Cardiac fibroblast (primary cell): ENCODE results near the gene APPL1.

Source experiments
- DNase-seq, 2 donors: peaks; one replicate each; pipeline versions ENCODE4 v3.0.0 to v3.0.0-alpha.2; 2010; ENCODE audit warnings: low read depth in 2 of 2
- H3K4me3 ChIP-seq, 2 donors: replicated peaks in 1 of 2; 1 replicate in 1 of 2; 2 replicates in 1 of 2; pipeline ENCODE4 v1.5.1; 2011; ENCODE audit warnings: low read depth in 2 of 2, low read length in 2 of 2, mild to moderate bottlenecking in 2 of 2, moderate library complexity in 1 of 2
- CTCF ChIP-seq: IDR thresholded peaks from one replicate; pipeline ENCODE4 v1.5.1; 2011; ENCODE audit warnings: low read depth, mild to moderate bottlenecking, low read length, inconsistent platforms

The APPL1 gene

GRCh38 chr3:57206423-57206822 is 21.1 kb upstream of the APPL1 start:
- no peak for DNase-seq
- no peak for TF ChIP-seq CTCF
- no peak overlapping the region for H3K4me3 ChIP-seq

GRCh38 chr3:57221883-57222282 is 5.6 kb upstream of the APPL1 start:
- DNase-seq: peak; percentile 54 to 62
- TF ChIP-seq CTCF: peak; percentile 6
- H3K4me3 ChIP-seq: no peak overlapping the region

GRCh38 chr3:57224856-57225255 is 2.7 kb upstream of the APPL1 start:
- H3K4me3 ChIP-seq: no peak overlapping the region
- peak; percentile 1 to 3 for DNase-seq
- no peak for TF ChIP-seq CTCF

- DNase-seq: no peak
- TF ChIP-seq CTCF: no peak
- no peak overlapping the region for H3K4me3 ChIP-seq
Measured at GRCh38 chr3:57226176-57226575, 1.4 kb upstream of the APPL1 start.

- no peak for TF ChIP-seq CTCF
- peak; percentile 55 to 66 for DNase-seq
- H3K4me3 ChIP-seq: peak overlapping the region; percentile 72 to 80
Measured at GRCh38 chr3:57227930-57228751, 612 bp downstream of the APPL1 start.

GRCh38 chr3:57230006-57230405 is 2.5 kb downstream of the APPL1 start:
- no peak for TF ChIP-seq CTCF
- DNase-seq: no peak
- no peak overlapping the region for H3K4me3 ChIP-seq
